22Rv1 (cell line): Measurements from ENCODE around the gene PHF21A.

Experiments used
- CTCF ChIP-seq: fragments of 450-650 bp; IDR thresholded peaks from 2 replicates; pipeline ENCODE4 v1.5.1; 2017; ENCODE audit warnings: mild to moderate bottlenecking
- ZFX ChIP-seq: fragments of 450-650 bp; IDR thresholded peaks from 2 replicates; pipeline ENCODE4 v1.6.1; 2017; ENCODE audit warnings: antibody characterized with exemption, borderline replicate concordance

DNA sequence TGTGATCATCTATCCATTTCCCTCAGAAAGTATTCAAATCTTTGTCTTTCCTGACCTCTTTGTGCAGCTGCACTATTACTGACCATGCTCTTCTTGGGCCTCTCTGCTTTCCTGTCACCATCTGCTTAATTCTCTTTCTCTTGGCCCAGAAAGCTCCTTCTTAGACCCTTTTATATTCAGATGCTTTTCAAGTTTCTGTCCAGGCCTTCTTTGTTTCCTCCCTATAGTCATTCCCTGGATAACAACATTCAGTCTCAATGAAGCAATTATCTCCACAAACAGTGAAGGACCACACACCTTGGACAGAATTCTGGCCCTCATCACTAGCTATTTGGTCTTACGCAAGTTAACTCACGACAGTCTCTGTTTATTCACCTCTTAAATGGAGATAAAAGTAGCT, 109.1 kb downstream of the PHF21A start:
- TF ChIP-seq CTCF (no peak), ZFX (no peak)
